ENCODE measurements around the gene ZFP64.
A peak's percentile ranks its signal among the peaks of the same experiment; 100 is the strongest.
"Not testable (repeated sequence)": the region's sequence is repeated elsewhere in the genome, so short reads cannot be mapped to it uniquely, and the experiment has no call there.

ZFP64 gene

GRCh38 chr20:52153896-52154295, 37.7 kb downstream of the ZFP64 start:
- no peak for DNase-seq

- DNase-seq, result no peak
Observed at GRCh38 chr20:52152921-52153320, 38.7 kb downstream of the ZFP64 start.

GRCh38 chr20:52152416-52152815, 39.2 kb downstream of the ZFP64 start:
- no peak for DNase-seq

- DNase-seq, result peak; percentile 64
Observed at GRCh38 chr20:52150440-52151258, 40.9 kb downstream of the ZFP64 start.

- no peak for DNase-seq
Observed at GRCh38 chr20:52145587-52145986, 46.0 kb downstream of the ZFP64 start.

GRCh38 chr20:52143277-52143676, 48.3 kb downstream of the ZFP64 start:
- DNase-seq, result no peak

- DNase-seq, result no peak
Observed at GRCh38 chr20:52142757-52143156, 48.8 kb downstream of the ZFP64 start.

GRCh38 chr20:52139986-52140385, 51.6 kb downstream of the ZFP64 start:
- no peak for DNase-seq

- no peak for DNase-seq
Observed at GRCh38 chr20:52137850-52138249, 53.7 kb downstream of the ZFP64 start.

GRCh38 chr20:52133714-52134113, 57.9 kb downstream of the ZFP64 start:
- not testable (repeated sequence) for DNase-seq

- DNase-seq, result no peak
Observed at GRCh38 chr20:52132337-52132736, 59.2 kb downstream of the ZFP64 start.

- no peak for DNase-seq
Observed at GRCh38 chr20:52131048-52131643, 60.4 kb downstream of the ZFP64 start.

GRCh38 chr20:52130406-52130805, 61.2 kb downstream of the ZFP64 start:
- DNase-seq, result no peak

- DNase-seq, result no peak
Observed at GRCh38 chr20:52129611-52130010, 62.0 kb downstream of the ZFP64 start.

GRCh38 chr20:52127309-52127708, 64.3 kb downstream of the ZFP64 start:
- DNase-seq, result no peak

- DNase-seq, result no peak
Observed at GRCh38 chr20:52124821-52125220, 66.8 kb downstream of the ZFP64 start.

- DNase-seq, result no peak
Observed at GRCh38 chr20:52118696-52119095, 72.9 kb downstream of the ZFP64 start.

GRCh38 chr20:52118016-52118623, 73.5 kb downstream of the ZFP64 start:
- no peak for DNase-seq

- no peak for DNase-seq
Observed at GRCh38 chr20:52110456-52110855, 81.1 kb downstream of the ZFP64 start.

- no peak for DNase-seq
Observed at GRCh38 chr20:52105442-52106422, 85.8 kb downstream of the ZFP64 start.

- no peak for DNase-seq
Observed at GRCh38 chr20:52104546-52105441, 86.8 kb downstream of the ZFP64 start.

All from NCI-H1694 (cell line).